ENCODE results near the gene ALDH3B2.
"Not testable (repeated sequence)": the region's sequence is repeated elsewhere in the genome, so short reads cannot be mapped to it uniquely, and the experiment has no call there.

- TF ChIP-seq POLR2AphosphoS5, CTCF, POLR2A (IDR thresholded peaks at IDR 0.05): not testable (repeated sequence)
Measured at GRCh38 chr11:67623795-67624194, 50.6 kb downstream of the ALDH3B2 start.

Measured in breast epithelium (tissue), 3 donors.